Activated gamma-delta T cell treated with anti-CD3 and anti-CD28 coated beads, Interleukin-2, amount 50 U/mL, for 16 hours (primary cell): ENCODE results near the gene SYPL2.
A peak's percentile ranks its signal among the peaks of the same experiment; 100 is the strongest.
"Not testable (repeated sequence)": the region's sequence is repeated elsewhere in the genome, so short reads cannot be mapped to it uniquely, and the experiment has no call there.

Source experiments
- DNase-seq: peaks from one replicate; pipeline ENCODE4 v3.0.0-alpha.2; 2020; ENCODE audit warnings: low read depth

The SYPL2 gene

DNA sequence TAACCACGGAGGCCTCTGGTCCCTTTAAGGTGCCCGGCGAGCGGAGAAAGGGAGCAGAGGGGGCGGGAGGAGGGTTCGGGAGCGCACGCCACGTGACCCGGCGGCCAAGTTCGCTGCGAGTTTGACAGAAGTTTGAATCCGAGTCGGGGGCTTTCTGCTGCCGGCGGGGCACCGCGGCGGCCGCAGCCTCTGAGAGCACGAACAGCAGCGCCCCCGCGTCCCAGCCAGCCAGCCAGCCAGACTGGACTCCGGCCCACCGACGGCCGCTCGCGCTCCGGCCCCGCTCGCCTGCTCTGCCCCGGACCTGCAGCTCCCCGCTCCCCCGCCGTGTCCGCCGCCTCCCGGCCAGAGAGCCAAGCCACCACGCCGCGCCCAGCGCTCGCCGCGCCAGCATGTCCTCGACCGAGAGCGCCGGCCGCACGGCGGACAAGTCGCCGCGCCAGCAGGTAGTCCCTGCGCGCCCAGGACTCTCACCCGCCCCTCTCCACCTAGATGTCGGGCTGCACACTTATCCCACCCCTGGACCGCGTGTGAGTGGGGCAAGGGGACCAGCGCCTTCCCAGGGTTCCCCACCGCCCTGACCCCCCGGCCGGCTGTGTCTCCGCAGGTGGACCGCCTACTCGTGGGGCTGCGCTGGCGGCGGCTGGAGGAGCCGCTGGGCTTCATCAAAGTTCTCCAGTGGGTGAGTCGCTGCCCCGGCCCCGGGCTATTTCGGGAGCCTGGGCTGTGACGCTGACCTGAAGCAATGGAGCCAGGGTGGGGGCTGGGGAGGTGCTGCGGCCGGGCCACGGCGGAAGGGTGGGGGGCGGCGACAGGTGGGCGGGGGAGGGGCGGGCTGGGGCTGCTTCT, at the start of gene SYPL2:
Gene SYPL2, plus strand, starts transcription at position 95 of the 849 bp plus-strand sequence. Its CDS starts 298 bp downstream, at position 393.
- DNase-seq, result no peak

DNA sequence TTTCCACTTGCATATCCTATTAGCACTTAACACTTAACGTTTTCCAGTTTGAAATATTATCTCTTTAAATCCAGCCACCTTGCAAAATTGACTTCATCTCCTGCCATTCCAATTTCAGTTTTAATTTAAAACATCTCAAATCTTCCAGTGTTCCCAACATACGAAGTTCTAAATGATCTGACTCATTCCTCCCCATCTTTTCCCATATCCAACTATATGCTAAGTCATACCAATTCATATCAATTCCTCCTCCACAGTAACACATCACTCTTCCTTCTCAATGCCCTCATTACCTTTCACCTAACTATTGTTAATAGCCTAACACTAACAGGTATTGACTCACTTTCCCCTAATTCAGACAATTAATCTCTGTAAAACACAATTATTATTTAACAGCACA, 42.8 kb upstream of the SYPL2 start:
- DNase-seq, result no peak

DNA sequence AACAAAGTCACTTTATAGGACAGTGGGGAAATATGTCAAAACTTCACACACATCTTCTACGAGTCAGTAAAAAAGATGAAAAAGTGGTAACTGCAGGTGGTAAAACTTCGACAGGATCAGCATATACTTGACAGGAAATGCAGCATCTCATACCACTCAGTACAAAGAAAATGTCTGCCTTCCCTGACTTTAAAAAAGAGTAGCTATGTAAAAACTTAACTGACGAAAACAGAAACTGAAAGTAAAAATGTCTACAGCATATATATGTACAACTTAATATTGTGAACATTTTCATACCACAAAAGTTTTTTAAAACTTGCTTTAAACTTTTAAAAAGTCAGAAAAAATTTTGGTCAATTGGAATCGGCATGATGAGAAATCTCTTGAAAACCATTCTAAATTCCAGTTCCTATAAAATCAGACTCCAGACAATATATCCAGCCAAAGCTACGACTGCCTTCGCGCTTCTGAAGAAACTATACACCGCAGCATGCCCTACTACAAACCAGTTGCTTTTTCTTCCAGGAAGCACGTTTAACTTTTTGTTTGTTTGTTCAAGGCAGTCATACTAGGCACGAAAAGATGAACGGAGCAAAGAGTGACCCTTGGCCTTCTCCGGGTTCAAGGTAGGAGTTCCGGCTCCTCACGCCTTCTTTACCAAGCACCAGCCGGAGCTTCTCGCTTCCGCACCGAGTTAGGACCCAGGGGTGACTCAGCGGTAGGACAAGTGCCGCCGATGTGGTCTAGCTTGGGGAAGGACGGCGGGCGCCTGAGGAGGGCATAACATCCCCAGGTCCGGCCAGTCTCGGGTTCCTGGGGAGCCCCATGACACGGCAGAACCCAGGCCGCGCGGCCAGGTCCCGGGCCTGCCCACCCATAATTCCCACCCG, 40.7 kb upstream of the SYPL2 start:
- DNase-seq, result peak; percentile 46

GRCh38 chr1:109426281-109427170, 39.8 kb upstream of the SYPL2 start, which contains the start of gene PSMA5:
Gene PSMA5, minus strand, starts transcription at chr1:109426448. Its CDS starts 118 bp downstream, at chr1:109426330.
- DNase-seq, result peak; percentile 93

DNA sequence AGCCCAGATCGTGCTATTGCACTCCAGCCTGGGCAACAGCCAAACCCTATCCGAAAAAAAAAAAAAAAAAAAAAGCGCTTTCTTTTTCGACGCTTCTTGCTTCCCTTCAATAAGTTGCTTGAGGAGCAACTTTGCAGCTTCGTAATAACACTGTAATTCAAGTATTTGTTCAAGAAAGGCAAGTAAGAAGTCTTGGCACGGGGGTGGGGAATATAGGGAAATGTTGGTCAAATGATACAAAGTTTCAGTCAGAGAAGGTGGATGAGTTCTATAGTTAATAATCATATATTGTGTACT, 39.2 kb upstream of the SYPL2 start:
- DNase-seq, result no peak

- no peak for DNase-seq
These were observed 34.0 kb upstream of the SYPL2 start for GRCh38 chr1:109432336-109432735.

GRCh38 chr1:109433322-109433721, 33.0 kb upstream of the SYPL2 start:
- no peak for DNase-seq

DNA sequence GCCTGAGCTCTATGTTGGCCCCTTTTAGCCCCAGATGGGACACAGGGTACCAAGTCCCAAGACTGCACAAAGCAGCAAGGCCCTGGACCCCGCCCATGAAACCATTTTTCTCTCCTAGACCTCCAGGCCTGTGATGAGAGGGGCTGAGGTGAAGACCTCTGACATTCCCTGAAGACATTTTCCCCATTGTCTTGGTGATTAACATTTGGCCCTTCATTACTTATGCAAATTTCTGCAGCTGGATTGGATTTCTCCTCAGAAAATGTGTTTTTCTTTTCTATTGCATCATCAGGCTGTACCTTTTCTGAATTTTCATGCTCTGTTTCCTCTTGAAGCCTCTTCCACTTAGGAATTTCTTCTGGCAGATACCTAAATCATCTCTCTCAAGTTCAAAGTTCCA, 31.9 kb upstream of the SYPL2 start:
- DNase-seq, result no peak

DNA sequence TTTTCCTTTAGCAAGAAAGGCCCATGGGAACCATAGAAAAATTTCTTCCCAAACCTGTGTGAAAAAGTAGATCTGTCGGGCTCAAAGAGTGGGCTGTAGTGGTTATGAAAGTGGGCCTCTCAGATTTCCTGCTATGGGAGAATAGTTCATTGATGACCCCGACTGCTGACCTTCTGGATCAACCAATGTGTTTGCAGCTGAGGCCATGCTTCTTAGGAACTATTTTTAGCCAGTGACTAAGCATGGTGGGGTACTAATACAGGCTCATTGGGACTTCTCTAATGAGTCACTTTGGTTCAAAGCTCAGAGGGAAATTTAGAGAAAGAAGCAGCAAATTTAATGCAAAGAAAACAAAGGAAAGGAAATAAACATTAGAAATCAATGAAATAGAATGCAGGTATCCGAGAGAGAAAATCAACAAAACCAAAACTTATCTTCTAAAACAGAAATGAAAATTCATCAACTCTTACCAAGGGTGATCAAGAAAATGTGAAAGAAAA, 27.5 kb upstream of the SYPL2 start:
- DNase-seq, result no peak

- no peak for DNase-seq
These were observed 25.3 kb upstream of the SYPL2 start for GRCh38 chr1:109441069-109441468.

- no peak for DNase-seq
These were observed 22.9 kb upstream of the SYPL2 start for GRCh38 chr1:109443476-109443875.

GRCh38 chr1:109444346-109444745, 22.0 kb upstream of the SYPL2 start:
- no peak for DNase-seq

GRCh38 chr1:109445949-109446695, 20.2 kb upstream of the SYPL2 start:
- DNase-seq, result not testable (repeated sequence)

DNA sequence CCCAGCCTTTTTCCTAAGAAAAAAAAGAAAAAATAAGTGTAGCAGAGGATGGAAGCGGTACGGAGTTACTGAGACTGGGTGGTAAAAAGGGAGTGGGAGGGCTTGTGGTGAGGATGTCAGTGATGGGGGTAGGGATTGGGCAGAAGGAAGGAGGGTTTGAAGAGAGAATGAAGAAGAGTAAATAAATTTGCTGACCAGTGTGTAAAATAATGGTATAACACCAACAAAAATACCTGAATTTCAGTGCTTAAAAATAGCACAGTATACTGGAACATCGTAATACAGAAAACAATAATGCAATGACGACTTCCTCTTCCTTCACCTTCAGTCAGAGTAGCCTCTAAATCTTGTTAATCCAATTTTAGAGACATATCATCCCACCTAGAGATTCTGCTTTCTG, 18.8 kb upstream of the SYPL2 start:
- no peak for DNase-seq

GRCh38 chr1:109454497-109455133, 11.7 kb upstream of the SYPL2 start:
- DNase-seq, result no peak

DNA sequence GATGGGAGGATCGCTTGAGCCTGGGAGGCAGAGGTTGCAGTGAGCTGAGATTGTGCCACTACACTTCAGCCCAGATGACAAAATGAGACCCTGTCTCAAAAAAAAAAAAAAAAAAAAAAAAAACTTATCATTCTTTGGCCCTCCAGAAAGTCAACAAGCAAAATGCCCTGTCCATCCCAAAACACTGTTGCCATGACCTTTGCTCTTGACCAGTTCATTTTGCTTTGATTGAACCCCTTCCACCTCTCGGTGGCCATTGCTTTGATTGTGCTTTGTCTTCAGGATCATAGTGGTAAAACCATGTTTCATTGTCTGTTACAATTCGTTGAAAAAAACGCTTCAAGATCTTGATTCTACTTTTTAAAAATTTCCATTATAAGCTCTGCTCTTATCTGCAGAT, 8.5 kb upstream of the SYPL2 start:
- no peak for DNase-seq

GRCh38 chr1:109466125-109466451, 258 bp upstream of the SYPL2 start:
- DNase-seq, result no peak

DNA sequence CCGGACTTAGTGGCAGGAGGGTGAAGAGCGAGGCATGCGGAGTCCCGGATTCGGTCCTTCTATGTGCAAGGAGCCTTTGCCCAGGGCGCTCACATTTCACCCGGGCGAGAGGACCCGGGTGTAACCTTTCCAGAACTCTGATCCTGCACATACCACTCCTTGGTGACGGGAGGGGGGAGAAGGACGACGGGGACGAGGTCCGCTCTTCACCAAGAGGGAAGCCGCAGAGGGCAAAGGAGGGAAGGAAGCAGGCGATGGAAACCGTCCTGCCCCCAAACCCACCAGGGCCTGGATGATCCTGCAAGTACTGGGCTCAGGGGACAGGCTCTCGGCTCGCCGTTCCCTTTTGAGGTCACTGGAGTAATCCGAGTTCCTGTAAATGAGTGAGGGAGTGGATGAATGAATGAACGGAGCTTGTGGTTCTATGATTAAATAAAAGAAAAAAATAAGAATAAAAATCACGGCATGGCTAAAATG, 993 bp downstream of the SYPL2 start:
- DNase-seq, result no peak

DNA sequence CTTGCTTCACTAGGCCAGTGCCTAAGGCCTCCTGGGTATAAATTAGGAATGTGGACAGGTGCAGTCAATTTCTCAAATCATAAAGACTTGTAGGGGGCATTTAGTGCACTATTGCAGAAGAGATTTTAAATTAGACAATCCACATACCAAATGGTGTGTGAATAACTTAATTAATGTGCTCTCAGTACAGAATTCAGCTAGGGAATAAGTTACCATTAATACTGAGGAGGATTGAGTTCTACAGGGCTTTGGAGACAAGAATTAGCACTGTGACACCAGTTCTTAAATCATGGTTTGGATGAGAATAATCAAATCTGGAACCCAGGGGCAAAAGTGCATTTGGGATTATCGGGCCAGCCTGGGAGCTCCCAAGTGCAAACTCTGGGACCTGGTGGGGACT, 1.7 kb downstream of the SYPL2 start:
- no peak for DNase-seq

DNA sequence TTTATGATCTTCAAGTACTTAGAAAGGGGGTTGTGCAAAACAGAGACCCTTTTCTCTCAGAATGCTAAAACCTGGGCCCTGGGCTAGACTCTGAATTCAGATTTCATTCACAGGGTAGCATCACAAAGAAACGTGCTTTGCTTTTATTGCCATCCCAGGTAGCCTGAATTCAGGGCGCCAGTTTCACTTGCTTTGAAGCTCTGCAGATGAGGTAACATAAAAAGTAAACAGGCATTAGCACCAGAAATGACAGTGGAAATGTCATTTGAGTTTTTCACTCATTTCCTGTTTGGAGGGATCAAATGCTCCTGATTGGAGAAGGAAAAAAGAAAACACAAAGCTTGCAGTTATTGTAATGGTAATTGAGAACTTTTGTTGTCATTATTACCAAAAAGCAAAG, 2.6 kb downstream of the SYPL2 start:
- DNase-seq, result no peak

- DNase-seq, result no peak
These were observed 3.9 kb downstream of the SYPL2 start for GRCh38 chr1:109470245-109470644.
